Ovary (tissue), 3 donors: Measurements from ENCODE around the gene WNT8A.
A peak's percentile ranks its signal among the peaks of the same experiment; 100 is the strongest.

Experiments
- EP300 ChIP-seq: sonication (generic); formaldehyde crosslinking; IDR thresholded peaks from one replicate; pipeline ENCODE4 v1.6.1; 2017; ENCODE audit warnings: antibody characterized with exemption
- POLR2A ChIP-seq: fragments of 450-650 bp; IDR thresholded peaks from one replicate; pipeline ENCODE4 v1.6.1; 2017; ENCODE audit warnings: antibody characterized with exemption, mild to moderate bottlenecking, moderate library complexity
- TF ChIP-seq, protein P1 (sequence below), 3 donors: fragments of 450-650 bp in 2 of 3; fragments of 200-600 bp in 1 of 3; IDR thresholded peaks; one replicate each; pipeline versions ENCODE4 v1.5.1 to v1.8.0; 2016 to 2022; ENCODE audit warnings: antibody characterized with exemption in 3 of 3, mild to moderate bottlenecking in 1 of 3
- donor health status: DM: no; HTN: no; CAD: no.

DNA sequence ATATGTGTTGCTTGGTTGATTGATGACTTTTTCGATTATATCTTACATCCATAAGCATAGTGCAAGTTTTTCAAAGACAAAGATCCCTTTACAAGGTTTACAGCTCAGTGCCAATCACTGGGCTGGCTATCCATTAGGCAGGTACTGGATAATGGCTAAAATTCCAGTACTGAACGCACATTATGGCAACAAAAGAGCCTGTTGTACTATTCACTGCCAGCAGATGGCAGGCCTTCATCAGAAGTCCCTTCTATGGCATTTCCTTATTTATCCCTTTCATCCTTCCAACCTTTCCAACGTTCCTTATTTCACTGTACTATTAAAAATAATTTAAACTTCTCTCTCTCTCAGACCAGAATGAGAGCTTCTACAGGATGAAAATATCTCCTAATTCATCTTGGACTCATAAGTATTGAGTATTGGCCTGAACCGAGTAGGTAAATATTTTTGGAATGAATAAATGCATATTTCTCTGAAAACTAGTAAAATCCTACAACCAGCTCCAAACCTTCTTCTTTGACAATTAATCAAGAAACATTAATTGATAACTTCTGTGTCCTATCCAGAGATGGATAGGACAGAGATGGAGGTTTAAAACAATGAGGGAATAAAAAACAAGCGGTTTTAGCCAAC lies 6.7 kb upstream of the WNT8A start:
- TF ChIP-seq, protein P1, sequence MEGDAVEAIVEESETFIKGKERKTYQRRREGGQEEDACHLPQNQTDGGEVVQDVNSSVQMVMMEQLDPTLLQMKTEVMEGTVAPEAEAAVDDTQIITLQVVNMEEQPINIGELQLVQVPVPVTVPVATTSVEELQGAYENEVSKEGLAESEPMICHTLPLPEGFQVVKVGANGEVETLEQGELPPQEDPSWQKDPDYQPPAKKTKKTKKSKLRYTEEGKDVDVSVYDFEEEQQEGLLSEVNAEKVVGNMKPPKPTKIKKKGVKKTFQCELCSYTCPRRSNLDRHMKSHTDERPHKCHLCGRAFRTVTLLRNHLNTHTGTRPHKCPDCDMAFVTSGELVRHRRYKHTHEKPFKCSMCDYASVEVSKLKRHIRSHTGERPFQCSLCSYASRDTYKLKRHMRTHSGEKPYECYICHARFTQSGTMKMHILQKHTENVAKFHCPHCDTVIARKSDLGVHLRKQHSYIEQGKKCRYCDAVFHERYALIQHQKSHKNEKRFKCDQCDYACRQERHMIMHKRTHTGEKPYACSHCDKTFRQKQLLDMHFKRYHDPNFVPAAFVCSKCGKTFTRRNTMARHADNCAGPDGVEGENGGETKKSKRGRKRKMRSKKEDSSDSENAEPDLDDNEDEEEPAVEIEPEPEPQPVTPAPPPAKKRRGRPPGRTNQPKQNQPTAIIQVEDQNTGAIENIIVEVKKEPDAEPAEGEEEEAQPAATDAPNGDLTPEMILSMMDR (IDR thresholded peaks at IDR 0.05), result peak; percentile 53 to 73 (median 59)
- TF ChIP-seq POLR2A (no peak), EP300 (no peak)
